PC-9 (cell line): ENCODE measurements around the gene CHST11.

Experiments used
- EZH2 ChIP-seq: fragments of 200-600 bp; sonication (generic); IDR thresholded peaks from 2 replicates; pipeline ENCODE4 v1.8.0; 2017; ENCODE audit warnings: antibody characterized with exemption, low read depth
- TF ChIP-seq, protein P1 (sequence below): fragments of 200-600 bp; sonication (generic); conservative IDR thresholded peaks from 2 replicates; pipeline ENCODE4 v1.6.1; 2017; ENCODE audit warnings: mixed run types, antibody characterized with exemption, mild to moderate bottlenecking, moderate library complexity

DNA sequence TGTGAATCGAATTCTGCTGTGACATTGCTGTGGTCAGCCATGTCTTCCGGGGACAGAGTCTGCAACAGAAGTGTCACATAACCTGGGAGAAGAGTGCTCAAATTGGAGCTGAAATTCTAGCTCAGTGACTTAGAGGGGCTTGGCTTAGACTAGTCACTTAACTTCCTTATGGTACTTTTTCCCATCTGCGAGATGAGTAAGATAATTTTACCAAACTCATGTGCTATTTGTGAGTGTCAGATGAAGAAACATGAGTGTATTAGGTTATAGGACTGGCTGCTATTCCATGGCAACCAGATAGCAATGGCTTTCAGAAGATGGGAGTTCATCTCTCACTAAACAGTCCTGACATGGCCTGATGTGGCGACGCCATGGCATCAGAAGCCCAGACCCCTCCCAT, 104.1 kb downstream of the CHST11 start:
- TF ChIP-seq, protein P1, sequence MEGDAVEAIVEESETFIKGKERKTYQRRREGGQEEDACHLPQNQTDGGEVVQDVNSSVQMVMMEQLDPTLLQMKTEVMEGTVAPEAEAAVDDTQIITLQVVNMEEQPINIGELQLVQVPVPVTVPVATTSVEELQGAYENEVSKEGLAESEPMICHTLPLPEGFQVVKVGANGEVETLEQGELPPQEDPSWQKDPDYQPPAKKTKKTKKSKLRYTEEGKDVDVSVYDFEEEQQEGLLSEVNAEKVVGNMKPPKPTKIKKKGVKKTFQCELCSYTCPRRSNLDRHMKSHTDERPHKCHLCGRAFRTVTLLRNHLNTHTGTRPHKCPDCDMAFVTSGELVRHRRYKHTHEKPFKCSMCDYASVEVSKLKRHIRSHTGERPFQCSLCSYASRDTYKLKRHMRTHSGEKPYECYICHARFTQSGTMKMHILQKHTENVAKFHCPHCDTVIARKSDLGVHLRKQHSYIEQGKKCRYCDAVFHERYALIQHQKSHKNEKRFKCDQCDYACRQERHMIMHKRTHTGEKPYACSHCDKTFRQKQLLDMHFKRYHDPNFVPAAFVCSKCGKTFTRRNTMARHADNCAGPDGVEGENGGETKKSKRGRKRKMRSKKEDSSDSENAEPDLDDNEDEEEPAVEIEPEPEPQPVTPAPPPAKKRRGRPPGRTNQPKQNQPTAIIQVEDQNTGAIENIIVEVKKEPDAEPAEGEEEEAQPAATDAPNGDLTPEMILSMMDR = no peak
- no peak for TF ChIP-seq EZH2
